HepG2 (cell line): Measurements from ENCODE around the gene NSMCE1. TPM values are rescaled to one million over a fixed set of nuclear protein-coding genes. Genes with fewer than 3 reads are reported as not detected.

Experiments used
- CHCHD3 ChIP-seq: sonication (generic); formaldehyde crosslinking; IDR thresholded peaks from 2 replicates; pipeline ENCODE4 v1.8.0; 2022; ENCODE audit warnings: mild to moderate bottlenecking, missing genetic modification reagents, moderate library complexity
- KDM3A ChIP-seq: IDR thresholded peaks from 2 replicates; pipeline ENCODE4 v1.6.1; 2018; ENCODE audit warnings: low read depth, missing compliant biosample characterization
- NRL ChIP-seq: sonication (generic); formaldehyde crosslinking; IDR thresholded peaks from 2 replicates; pipeline ENCODE4 v1.5.0; 2020; ENCODE audit warnings: missing genetic modification reagents, mild to moderate bottlenecking, moderate library complexity, borderline replicate concordance
- RFX3 ChIP-seq: IDR thresholded peaks from 2 replicates; pipeline ENCODE4 v1.6.1; 2016; ENCODE audit warnings: missing biosample characterization, missing genetic modification reagents
- RFXANK ChIP-seq: IDR thresholded peaks from 2 replicates; pipeline ENCODE4 v1.6.1; 2016
- ZBTB3 ChIP-seq: sonication (generic); formaldehyde crosslinking; IDR thresholded peaks from 2 replicates; pipeline ENCODE4 v1.4.0; 2020; ENCODE audit warnings: low read depth, mild to moderate bottlenecking, moderate library complexity, missing genetic modification reagents, borderline replicate concordance
- ZKSCAN5 ChIP-seq: sonication (generic); formaldehyde crosslinking; IDR thresholded peaks from 2 replicates; pipeline ENCODE4 v1.5.1; 2020; ENCODE audit warnings: mild to moderate bottlenecking, missing genetic modification reagents
- ZNF143 ChIP-seq: sonication (generic); formaldehyde crosslinking; IDR thresholded peaks from 2 replicates; pipeline ENCODE4 v1.4.0; 2020; ENCODE audit warnings: missing genetic modification reagents
- ZNF263 ChIP-seq: sonication (generic); formaldehyde crosslinking; IDR thresholded peaks from 2 replicates; pipeline ENCODE4 v1.4.0; 2020; ENCODE audit warnings: missing genetic modification reagents
- ZNF552 ChIP-seq: sonication (generic); formaldehyde crosslinking; IDR thresholded peaks from 2 replicates; pipeline ENCODE4 v1.9.0; 2022; ENCODE audit warnings: missing genetic modification reagents, mild to moderate bottlenecking, borderline replicate concordance
- polyA plus RNA-seq, 8 experiments: library from polyadenylated mRNA; depleted of rRNA in 3 of 8; stranded (reverse) in 7 of 8; unstranded in 1 of 8; fragments of >200 nt; fragmentation: Illumina TruSeq in 4 of 8; extraction: Trizol in 4 of 8; gene quantifications; 2 replicates each; pipeline versions ENCODE4 v1.2.1 to v1.2.3, GENCODE V29; 2011 to 2016; ENCODE audit warnings: low read depth in 4 of 8, missing spikeins in 1 of 8, mixed read lengths in 1 of 8; ENCODE audit not compliant: insufficient read depth in 1 of 8
- total RNA-seq, 5 experiments: library from RNA; depleted of rRNA; stranded (reverse); fragments of >200 nt; fragmentation: Illumina TruSeq; extraction: Trizol; gene quantifications; 2 replicates each; pipeline ENCODE4 v1.2.3, GENCODE V29; 2016; ENCODE audit warnings: low read depth in 1 of 5
- TF ChIP-seq, protein P1 (sequence below): sonication (generic); formaldehyde crosslinking; IDR thresholded peaks from 2 replicates; pipeline ENCODE4 v1.4.0; 2020; ENCODE audit warnings: missing genetic modification reagents, borderline replicate concordance
- TF ChIP-seq, protein P2 (sequence below): IDR thresholded peaks from 2 replicates; pipeline ENCODE4 v1.6.1; 2018; ENCODE audit warnings: missing genetic modification reagents, mild to moderate bottlenecking, missing compliant biosample characterization
- TF ChIP-seq, protein P3 (sequence below): conservative IDR thresholded peaks from 2 replicates; pipeline ENCODE4 v1.6.1; 2018; ENCODE audit warnings: missing genetic modification reagents

Gene NSMCE1
- total and polyA plus RNA-seq, 2 of the 13 experiments (the other 11 are each of a cell fraction or from before 2014, with no cell fraction given): 42.7 to 52.9 TPM

DNA sequence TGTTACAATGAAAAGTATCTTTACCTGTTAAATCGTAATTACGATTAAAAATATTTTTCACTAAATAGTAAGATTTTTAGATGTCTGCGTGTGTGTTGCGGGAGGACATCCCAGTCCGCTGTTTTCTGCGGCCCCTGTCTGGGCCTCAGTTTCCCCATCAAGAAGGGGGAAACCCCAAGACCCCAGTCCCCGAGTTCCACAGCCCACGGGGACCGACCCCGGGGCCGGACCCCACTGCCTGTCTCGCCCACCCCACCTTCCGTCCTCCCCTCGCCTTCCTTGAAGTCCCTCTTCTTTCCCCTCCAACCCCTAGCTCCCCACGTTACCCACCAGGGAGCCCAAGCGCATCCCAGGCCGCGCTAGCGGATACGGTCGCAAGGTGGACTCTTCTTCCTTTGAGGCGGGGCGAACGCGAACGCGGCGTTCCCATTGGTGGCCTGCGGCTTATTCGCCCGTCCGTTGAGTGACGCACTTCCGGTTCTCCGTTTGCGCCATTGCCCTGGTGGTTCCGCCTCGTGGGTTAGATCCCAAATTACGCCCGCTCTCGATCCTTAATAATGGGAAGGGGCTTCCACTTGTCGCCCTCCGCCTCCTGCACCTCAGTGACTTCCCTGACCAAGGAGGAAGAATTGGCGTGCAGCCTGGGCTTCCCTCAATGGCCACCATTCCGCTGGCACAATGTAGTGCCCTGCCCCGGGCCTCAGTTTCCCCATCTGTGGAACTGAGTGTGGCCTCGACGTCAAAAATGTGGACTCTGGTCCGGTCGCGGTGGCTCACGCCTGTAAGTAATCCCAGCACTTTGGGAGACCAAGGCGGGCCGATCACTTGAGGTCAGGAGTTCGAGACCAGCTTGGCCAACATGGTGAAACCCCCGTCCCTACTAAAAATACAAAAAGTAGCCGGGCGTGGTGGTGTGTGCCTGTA is at the start of gene NSMCE1 (continued):
- no peak for TF ChIP-seq ZKSCAN5 (CRISPR knock-in tag)
- TF ChIP-seq RFX3: no peak
- peak; percentile 99 for TF ChIP-seq NRL
- TF ChIP-seq RFXANK: 0 out of 2 replicates have a peak, but pooled peaks have one; percentile 61
- TF ChIP-seq, protein P1, sequence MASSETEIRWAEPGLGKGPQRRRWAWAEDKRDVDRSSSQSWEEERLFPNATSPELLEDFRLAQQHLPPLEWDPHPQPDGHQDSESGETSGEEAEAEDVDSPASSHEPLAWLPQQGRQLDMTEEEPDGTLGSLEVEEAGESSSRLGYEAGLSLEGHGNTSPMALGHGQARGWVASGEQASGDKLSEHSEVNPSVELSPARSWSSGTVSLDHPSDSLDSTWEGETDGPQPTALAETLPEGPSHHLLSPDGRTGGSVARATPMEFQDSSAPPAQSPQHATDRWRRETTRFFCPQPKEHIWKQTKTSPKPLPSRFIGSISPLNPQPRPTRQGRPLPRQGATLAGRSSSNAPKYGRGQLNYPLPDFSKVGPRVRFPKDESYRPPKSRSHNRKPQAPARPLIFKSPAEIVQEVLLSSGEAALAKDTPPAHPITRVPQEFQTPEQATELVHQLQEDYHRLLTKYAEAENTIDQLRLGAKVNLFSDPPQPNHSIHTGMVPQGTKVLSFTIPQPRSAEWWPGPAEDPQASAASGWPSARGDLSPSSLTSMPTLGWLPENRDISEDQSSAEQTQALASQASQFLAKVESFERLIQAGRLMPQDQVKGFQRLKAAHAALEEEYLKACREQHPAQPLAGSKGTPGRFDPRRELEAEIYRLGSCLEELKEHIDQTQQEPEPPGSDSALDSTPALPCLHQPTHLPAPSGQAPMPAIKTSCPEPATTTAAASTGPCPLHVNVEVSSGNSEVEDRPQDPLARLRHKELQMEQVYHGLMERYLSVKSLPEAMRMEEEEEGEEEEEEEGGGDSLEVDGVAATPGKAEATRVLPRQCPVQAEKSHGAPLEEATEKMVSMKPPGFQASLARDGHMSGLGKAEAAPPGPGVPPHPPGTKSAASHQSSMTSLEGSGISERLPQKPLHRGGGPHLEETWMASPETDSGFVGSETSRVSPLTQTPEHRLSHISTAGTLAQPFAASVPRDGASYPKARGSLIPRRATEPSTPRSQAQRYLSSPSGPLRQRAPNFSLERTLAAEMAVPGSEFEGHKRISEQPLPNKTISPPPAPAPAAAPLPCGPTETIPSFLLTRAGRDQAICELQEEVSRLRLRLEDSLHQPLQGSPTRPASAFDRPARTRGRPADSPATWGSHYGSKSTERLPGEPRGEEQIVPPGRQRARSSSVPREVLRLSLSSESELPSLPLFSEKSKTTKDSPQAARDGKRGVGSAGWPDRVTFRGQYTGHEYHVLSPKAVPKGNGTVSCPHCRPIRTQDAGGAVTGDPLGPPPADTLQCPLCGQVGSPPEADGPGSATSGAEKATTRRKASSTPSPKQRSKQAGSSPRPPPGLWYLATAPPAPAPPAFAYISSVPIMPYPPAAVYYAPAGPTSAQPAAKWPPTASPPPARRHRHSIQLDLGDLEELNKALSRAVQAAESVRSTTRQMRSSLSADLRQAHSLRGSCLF: no peak
- TF ChIP-seq, protein P2, sequence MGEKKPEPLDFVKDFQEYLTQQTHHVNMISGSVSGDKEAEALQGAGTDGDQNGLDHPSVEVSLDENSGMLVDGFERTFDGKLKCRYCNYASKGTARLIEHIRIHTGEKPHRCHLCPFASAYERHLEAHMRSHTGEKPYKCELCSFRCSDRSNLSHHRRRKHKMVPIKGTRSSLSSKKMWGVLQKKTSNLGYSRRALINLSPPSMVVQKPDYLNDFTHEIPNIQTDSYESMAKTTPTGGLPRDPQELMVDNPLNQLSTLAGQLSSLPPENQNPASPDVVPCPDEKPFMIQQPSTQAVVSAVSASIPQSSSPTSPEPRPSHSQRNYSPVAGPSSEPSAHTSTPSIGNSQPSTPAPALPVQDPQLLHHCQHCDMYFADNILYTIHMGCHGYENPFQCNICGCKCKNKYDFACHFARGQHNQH: peak; percentile 38; the same call in 1 of the 2 replicates
- peak; percentile 57 for TF ChIP-seq ZNF143 (CRISPR knock-in tag)
- TF ChIP-seq CHCHD3 (CRISPR knock-in tag): no peak
- peak; percentile 8; the same call in 1 of the 2 replicates for TF ChIP-seq ZNF263 (CRISPR knock-in tag)
- peak; percentile 89 for TF ChIP-seq ZNF552
- TF ChIP-seq KDM3A (CRISPR knock-in tag): peak; percentile 61; the same call in 1 of the 2 replicates
- TF ChIP-seq, protein P3, sequence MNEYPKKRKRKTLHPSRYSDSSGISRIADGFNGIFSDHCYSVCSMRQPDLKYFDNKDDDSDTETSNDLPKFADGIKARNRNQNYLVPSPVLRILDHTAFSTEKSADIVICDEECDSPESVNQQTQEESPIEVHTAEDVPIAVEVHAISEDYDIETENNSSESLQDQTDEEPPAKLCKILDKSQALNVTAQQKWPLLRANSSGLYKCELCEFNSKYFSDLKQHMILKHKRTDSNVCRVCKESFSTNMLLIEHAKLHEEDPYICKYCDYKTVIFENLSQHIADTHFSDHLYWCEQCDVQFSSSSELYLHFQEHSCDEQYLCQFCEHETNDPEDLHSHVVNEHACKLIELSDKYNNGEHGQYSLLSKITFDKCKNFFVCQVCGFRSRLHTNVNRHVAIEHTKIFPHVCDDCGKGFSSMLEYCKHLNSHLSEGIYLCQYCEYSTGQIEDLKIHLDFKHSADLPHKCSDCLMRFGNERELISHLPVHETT: 0 out of 2 replicates have a peak, but pooled peaks have one; percentile 50
- TF ChIP-seq ZBTB3 (CRISPR knock-in tag): 0 out of 2 replicates have a peak, but pooled peaks have one; percentile 26
